CD14-positive monocyte (primary cell): ENCODE data around the gene COL6A1. TPM values are rescaled to one million over a fixed set of nuclear protein-coding genes. Genes with fewer than 3 reads are reported as not detected.

Source experiments
- DNase-seq, 3 donors: peaks; one replicate each; pipeline ENCODE4 v3.0.0-alpha.2; 2011 to 2022
- H2AFZ ChIP-seq: 2 replicates; pipeline ENCODE4 v1.6.0; 2012; ENCODE audit warnings: mild to moderate bottlenecking, low read depth, low read length, inconsistent platforms; ENCODE audit not compliant: insufficient read depth, poor library complexity, severe bottlenecking
- H3K27ac ChIP-seq, 2 donors: 1 replicate in 1 of 2; 2 replicates in 1 of 2; pipeline ENCODE4 v1.5.1; 2012 to 2013; ENCODE audit warnings: low read length in 2 of 2, control low read depth in 1 of 2, inconsistent platforms in 1 of 2, low read depth in 1 of 2, mild to moderate bottlenecking in 1 of 2
- H3K27me3 ChIP-seq, 2 donors: one replicate each; pipeline versions ENCODE4 v1.6.0 to v1.6.1; 2011 to 2013; ENCODE audit warnings: low read length in 2 of 2; ENCODE audit not compliant: control insufficient read depth in 2 of 2, insufficient read depth in 2 of 2
- H3K36me3 ChIP-seq, 2 donors: replicated peaks in 1 of 2; 1 replicate in 1 of 2; 2 replicates in 1 of 2; pipeline versions ENCODE4 v1.5.1 to v1.6.1; 2012 to 2013; ENCODE audit warnings: low read length in 2 of 2, control low read depth in 1 of 2, inconsistent platforms in 1 of 2, mild to moderate bottlenecking in 1 of 2; ENCODE audit not compliant: insufficient read depth in 2 of 2, control insufficient read depth in 1 of 2
- H3K4me1 ChIP-seq, 2 donors: 1 replicate in 1 of 2; 2 replicates in 1 of 2; pipeline versions ENCODE4 v1.5.1 to v1.6.1; 2012 to 2013; ENCODE audit warnings: low read length in 2 of 2, control low read depth in 1 of 2, inconsistent platforms in 1 of 2, mild to moderate bottlenecking in 1 of 2, moderate library complexity in 1 of 2; ENCODE audit not compliant: insufficient read depth in 2 of 2, control insufficient read depth in 1 of 2
- H3K4me2 ChIP-seq: replicated peaks from 2 replicates; pipeline ENCODE3; 2012; ENCODE audit warnings: low read length, moderate library complexity, mild to moderate bottlenecking; ENCODE audit not compliant: poor library complexity, severe bottlenecking; ENCODE audit errors: extremely low read depth
- H3K4me3 ChIP-seq, 3 experiments: fragments of 200-600 bp in 1 of 3; sonication (generic) in 1 of 3; replicated peaks in 1 of 3; 1 replicate in 2 of 3; 2 replicates in 1 of 3; pipeline ENCODE4 v1.5.1; 2011 to 2013; ENCODE audit warnings: low read length in 3 of 3, mild to moderate bottlenecking in 3 of 3, control low read depth in 2 of 3, low read depth in 2 of 3, inconsistent platforms in 1 of 3, moderate library complexity in 1 of 3
- H3K79me2 ChIP-seq: 2 replicates; pipeline ENCODE4 v1.6.0; 2012; ENCODE audit warnings: mild to moderate bottlenecking, control low read depth, inconsistent platforms, low read length, moderate library complexity; ENCODE audit not compliant: insufficient read depth
- H3K9ac ChIP-seq: 2 replicates; pipeline ENCODE4 v1.6.0; 2017; ENCODE audit warnings: low read length, mild to moderate bottlenecking; ENCODE audit not compliant: insufficient read depth, poor library complexity, severe bottlenecking
- H3K9me3 ChIP-seq, 2 donors: replicated peaks in 1 of 2; 1 replicate in 1 of 2; 2 replicates in 1 of 2; pipeline versions ENCODE4 v1.5.1 to v1.6.1; 2012 to 2013; ENCODE audit warnings: low read length in 2 of 2, control low read depth in 1 of 2; ENCODE audit not compliant: control insufficient read depth in 1 of 2, insufficient read depth in 1 of 2
- H4K20me1 ChIP-seq: 2 replicates; pipeline ENCODE4 v1.6.0; 2012; ENCODE audit warnings: mild to moderate bottlenecking, low read length, control low read depth, moderate library complexity; ENCODE audit not compliant: insufficient read depth
- H3K27ac Mint-ChIP-seq, 7 donors: one replicate each; pipeline ENCODE4 v1.8.0; 2020; ENCODE audit warnings: mild to moderate bottlenecking in 7 of 7, mixed read lengths in 7 of 7, moderate library complexity in 6 of 7, inconsistent platforms in 2 of 7
- H3K27me3 Mint-ChIP-seq, 3 donors: one replicate each; pipeline ENCODE4 v1.8.0; 2021 to 2022; ENCODE audit warnings: low read depth in 3 of 3, mild to moderate bottlenecking in 3 of 3, mixed read lengths in 3 of 3, moderate library complexity in 3 of 3, inconsistent platforms in 1 of 3
- H3K36me3 Mint-ChIP-seq, 2 donors: one replicate each; pipeline ENCODE4 v1.8.0; 2020; ENCODE audit warnings: mixed read lengths in 2 of 2, inconsistent platforms in 1 of 2, mild to moderate bottlenecking in 1 of 2
- H3K4me1 Mint-ChIP-seq: one replicate; pipeline ENCODE4 v1.8.0; 2020; ENCODE audit warnings: mild to moderate bottlenecking, mixed read lengths
- H3K4me3 Mint-ChIP-seq, 2 donors: one replicate each; pipeline ENCODE4 v1.8.0; 2020; ENCODE audit warnings: mild to moderate bottlenecking in 2 of 2, mixed read lengths in 2 of 2, moderate library complexity in 1 of 2
- H3K9me3 Mint-ChIP-seq, 7 donors: one replicate each; pipeline ENCODE4 v1.8.0; 2020 to 2022; ENCODE audit warnings: mixed read lengths in 7 of 7, mild to moderate bottlenecking in 6 of 7, moderate library complexity in 6 of 7, inconsistent platforms in 2 of 7
- WGBS: methylation state at CpG from one replicate; pipeline ENCODE4 v1.1.5; 2013; ENCODE audit warnings: missing lambda C conversion rate; ENCODE audit not compliant: insufficient coverage; 5-methylcytosine and 5-hydroxymethylcytosine counted together
- intact Hi-C, 2 donors: fragments of 100-400 bp; cut with micrococcal nuclease; formaldehyde crosslinking; loops; one replicate each; pipeline versions ENCODE4 v1.15.0 to v1.15.1; 2023
- polyA plus RNA-seq, 3 donors: library from polyadenylated mRNA; depleted of rRNA in 1 of 3; unstranded in 2 of 3; stranded (reverse) in 1 of 3; fragments of 300-500 nt in 2 of 3; fragments of >200 nt in 1 of 3; fragmentation: Illumina TruSeq in 2 of 3; gene quantifications; 1 replicate in 2 of 3; 2 replicates in 1 of 3; pipeline ENCODE4 v1.2.3, GENCODE V29; 2012 to 2021
- TF ChIP-seq, protein P1 (sequence below): fragments of 200-600 bp; IDR thresholded peaks from one replicate; pipeline ENCODE4 v1.8.0; 2022; ENCODE audit warnings: antibody characterized with exemption, mild to moderate bottlenecking

The COL6A1 gene
- polyA plus RNA-seq, 3 donors, result 0.08 to 0.11 (median 0.10) TPM

DNA sequence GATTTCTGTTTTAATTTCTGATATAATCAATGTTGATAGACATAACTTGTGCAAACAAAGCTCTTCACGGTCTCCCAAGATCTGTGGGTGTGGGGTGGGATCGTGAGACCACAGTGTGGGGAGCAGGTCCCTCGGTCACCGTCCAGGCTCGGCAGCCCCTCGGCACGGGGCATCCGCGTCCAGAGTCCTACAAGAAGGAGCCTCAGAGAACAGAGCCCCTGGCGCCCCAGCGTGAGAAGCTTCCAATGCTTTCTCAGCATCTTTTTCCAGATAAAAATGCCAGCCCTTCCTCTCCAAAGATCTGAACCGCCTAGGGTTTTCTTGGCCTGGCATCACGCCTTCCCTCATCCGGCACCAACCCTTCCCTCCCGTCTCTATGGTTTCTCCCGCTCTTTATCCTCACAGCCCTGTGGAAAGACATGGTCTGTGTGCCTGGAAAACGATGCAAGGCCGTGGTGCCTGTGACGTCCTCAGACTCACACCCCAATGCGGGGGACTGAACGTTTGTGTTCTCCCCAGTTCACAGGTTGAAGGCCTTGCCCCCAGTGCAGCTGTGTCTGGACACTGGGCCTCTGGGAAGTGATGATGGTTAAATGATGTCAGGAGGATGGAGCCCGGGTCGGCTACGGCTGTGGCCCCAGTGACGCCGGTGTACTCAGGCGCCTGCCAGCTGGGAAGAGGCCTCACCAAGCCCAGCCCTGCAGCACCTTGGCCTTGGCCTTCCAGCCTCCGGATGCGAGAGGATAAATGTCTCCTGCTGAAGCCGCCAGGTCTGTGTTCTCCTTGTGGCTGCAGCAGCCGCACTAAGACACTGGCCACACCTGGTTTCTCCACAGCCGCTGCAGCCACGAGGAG lies 70.5 kb downstream of the COL6A1 start:
- H3K9me3 ChIP-seq, result peaks cover 12 to 16% of the 10 kb centered on the region in 2 donors
- no peak overlapping the region for H3K4me2 ChIP-seq
- no peak overlapping the region for H3K4me3 Mint-ChIP-seq
- TF ChIP-seq, protein P1, sequence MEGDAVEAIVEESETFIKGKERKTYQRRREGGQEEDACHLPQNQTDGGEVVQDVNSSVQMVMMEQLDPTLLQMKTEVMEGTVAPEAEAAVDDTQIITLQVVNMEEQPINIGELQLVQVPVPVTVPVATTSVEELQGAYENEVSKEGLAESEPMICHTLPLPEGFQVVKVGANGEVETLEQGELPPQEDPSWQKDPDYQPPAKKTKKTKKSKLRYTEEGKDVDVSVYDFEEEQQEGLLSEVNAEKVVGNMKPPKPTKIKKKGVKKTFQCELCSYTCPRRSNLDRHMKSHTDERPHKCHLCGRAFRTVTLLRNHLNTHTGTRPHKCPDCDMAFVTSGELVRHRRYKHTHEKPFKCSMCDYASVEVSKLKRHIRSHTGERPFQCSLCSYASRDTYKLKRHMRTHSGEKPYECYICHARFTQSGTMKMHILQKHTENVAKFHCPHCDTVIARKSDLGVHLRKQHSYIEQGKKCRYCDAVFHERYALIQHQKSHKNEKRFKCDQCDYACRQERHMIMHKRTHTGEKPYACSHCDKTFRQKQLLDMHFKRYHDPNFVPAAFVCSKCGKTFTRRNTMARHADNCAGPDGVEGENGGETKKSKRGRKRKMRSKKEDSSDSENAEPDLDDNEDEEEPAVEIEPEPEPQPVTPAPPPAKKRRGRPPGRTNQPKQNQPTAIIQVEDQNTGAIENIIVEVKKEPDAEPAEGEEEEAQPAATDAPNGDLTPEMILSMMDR, result no peak
- H3K4me1 Mint-ChIP-seq, result no peaks in the 10 kb centered on the region
- H3K27ac Mint-ChIP-seq, result no peak overlapping the region
- H3K4me3 ChIP-seq, result no peak overlapping the region
- H2AFZ ChIP-seq, result no peak overlapping the region
- H3K9ac ChIP-seq, result no peak overlapping the region
- H3K27me3 ChIP-seq, result peaks cover 0 to 12% of the 10 kb centered on the region in 2 donors
- no peaks in the 10 kb centered on the region for H3K79me2 ChIP-seq
- no peaks in the 10 kb centered on the region for H3K36me3 Mint-ChIP-seq
- DNase-seq, result no peak
- H3K9me3 Mint-ChIP-seq, result peaks cover 0 to 17% (median 5%) of the 10 kb centered on the region in 7 donors
- WGBS, result 91% methylated on average over 33 of the region's 33 CpGs
- intact Hi-C loops, result no loop called here
- no peaks in the 10 kb centered on the region for H3K4me1 ChIP-seq
- H3K27ac ChIP-seq, result no peak overlapping the region
- H3K36me3 ChIP-seq, result no peaks in the 10 kb centered on the region
- H4K20me1 ChIP-seq, result no peaks in the 10 kb centered on the region
- peaks cover 10 to 15% (median 13%) of the 10 kb centered on the region in 3 donors for H3K27me3 Mint-ChIP-seq

DNA sequence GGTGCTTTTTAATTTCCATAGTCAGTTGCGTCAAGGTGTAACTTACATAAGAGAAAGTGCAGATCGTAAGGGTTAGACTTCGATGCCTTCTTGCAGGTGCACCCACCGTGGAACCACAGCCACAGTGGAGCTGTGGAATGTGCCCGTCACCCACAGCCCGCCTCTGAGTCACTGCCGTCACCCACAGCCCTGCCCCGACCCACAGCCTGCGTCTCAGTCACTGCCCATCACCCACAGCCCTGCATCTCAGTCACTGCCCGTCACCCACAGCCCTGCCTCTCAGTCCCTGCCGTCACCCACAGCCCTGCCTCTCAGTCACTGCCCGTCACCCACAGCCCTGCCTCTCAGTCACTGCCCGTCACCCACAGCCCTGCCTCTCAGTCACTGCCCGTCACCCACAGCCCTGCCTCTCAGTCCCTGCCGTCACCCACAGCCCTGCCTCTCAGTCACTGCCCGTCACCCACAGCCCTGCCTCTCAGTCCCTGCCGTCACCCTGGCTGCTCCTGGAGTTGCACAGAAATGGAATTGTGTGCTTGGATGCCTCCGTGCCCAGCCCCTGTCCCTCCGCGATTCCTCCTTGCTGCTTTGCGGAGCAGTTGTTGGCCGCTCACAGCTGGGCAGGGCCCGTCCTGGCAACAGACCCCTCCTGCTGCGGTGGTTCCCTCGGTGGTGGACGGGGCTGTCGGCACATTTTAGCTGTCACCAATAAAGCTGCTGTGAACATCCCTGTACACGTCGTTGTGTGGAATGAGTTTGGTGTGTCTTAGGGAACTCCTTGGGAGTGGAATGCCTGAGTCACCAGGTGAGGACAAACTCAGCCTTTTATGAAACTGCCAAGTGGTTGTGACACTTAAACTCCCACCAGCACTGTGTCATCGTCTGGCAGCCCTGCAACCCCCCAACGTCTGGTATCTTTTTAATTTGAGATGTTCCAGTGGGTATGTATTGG lies 71.4 kb downstream of the COL6A1 start:
- intact Hi-C loops, result no loop called here

More for the DNA sequence above, 71.4 kb downstream of the COL6A1 start:
- DNase-seq, result no peak
- no peaks in the 10 kb centered on the region for H3K36me3 ChIP-seq
- 85% methylated on average over 26 of the region's 31 CpGs for WGBS
- no peak overlapping the region for H3K4me2 ChIP-seq
- TF ChIP-seq, protein P1, result no peak
- H3K36me3 Mint-ChIP-seq, result no peaks in the 10 kb centered on the region
- H3K27me3 Mint-ChIP-seq, result peaks cover 19 to 23% (median 23%) of the 10 kb centered on the region in 3 donors
- no peaks in the 10 kb centered on the region for H3K79me2 ChIP-seq
- H3K9me3 ChIP-seq, result peaks cover 12% of the 10 kb centered on the region in 2 donors
- no peak overlapping the region for H3K9ac ChIP-seq
- H3K27ac ChIP-seq, result no peak overlapping the region
- no peak overlapping the region for H3K4me3 Mint-ChIP-seq
- no peaks in the 10 kb centered on the region for H4K20me1 ChIP-seq
- peaks cover 0 to 19% (median 8%) of the 10 kb centered on the region in 7 donors for H3K9me3 Mint-ChIP-seq
- no peak overlapping the region for H2AFZ ChIP-seq
- H3K4me1 ChIP-seq, result no peaks in the 10 kb centered on the region
- H3K4me1 Mint-ChIP-seq, result peaks cover 2% of the 10 kb centered on the region
- H3K4me3 ChIP-seq, result no peak overlapping the region
- peaks cover 0 to 22% of the 10 kb centered on the region in 2 donors for H3K27me3 ChIP-seq
- H3K27ac Mint-ChIP-seq, result no peak overlapping the region
